GM12878 (cell line): Measurements from ENCODE around the gene GATA3. TPM values are rescaled to one million over a fixed set of nuclear protein-coding genes. Genes with fewer than 3 reads are reported as not detected.

ENCODE experiments used
- ATAC-seq: fragments of 200-7000 bp; cut with Tn5 transposase; 3 replicates; pipeline ENCODE4 v1.9.1; 2020; ENCODE audit warnings: mild to moderate bottlenecking, moderate library complexity
- BruUV-seq: library from RNA; stranded (reverse); fragments of 400-500 nt; replicated peaks from 2 replicates; lab custom pipeline; 2021; lab: Mats Ljungman, UMichigan
- CTCF ChIA-PET: fragments of 300-600 bp; sonication (Branson Sonifier 250); formaldehyde crosslinking; extraction: SDS; loops from one replicate; lab custom pipeline; 2021; ENCODE audit warnings: inconsistent platforms; lab: Yijun Ruan, JAX
- POLR2A ChIA-PET: fragments of 350-600 bp; formaldehyde crosslinking; extraction: SDS; loops from one replicate; lab custom pipeline; 2021; ENCODE audit warnings: inconsistent platforms; lab: Charles Lee
- RAD21 ChIA-PET: fragments of 300-600 bp; sonication (Branson Sonifier 250); formaldehyde crosslinking; loops from one replicate; lab custom pipeline; 2023; ENCODE audit warnings: antibody characterized with exemption; ENCODE audit not compliant: unreplicated experiment; lab: Charles Lee
- SMC1A ChIA-PET: fragments of 300-600 bp; sonication (Branson Sonifier 250); formaldehyde crosslinking; loops from one replicate; lab custom pipeline; 2023; ENCODE audit not compliant: unreplicated experiment, uncharacterized antibody; lab: Charles Lee
- DNase-seq: peaks from one replicate; pipeline ENCODE4 v3.0.0-alpha.2; 2011; ENCODE audit warnings: low read depth, low spot score
- FAIRE-seq: peaks from 3 replicates; lab custom pipeline; 2011; peaks lifted over from hg19 to GRCh38; lab: Jason Lieb, UNC
- H2AFZ ChIP-seq: 2 replicates; pipeline ENCODE4 v1.6.0; 2011; ENCODE audit warnings: low read depth, low read length, control low read depth; ENCODE audit not compliant: control insufficient read depth
- H3K27ac ChIP-seq: 2 replicates; pipeline ENCODE4 v1.5.1; 2011; ENCODE audit warnings: control low read depth; ENCODE audit not compliant: control insufficient read depth, insufficient read depth
- H3K27me3 ChIP-seq, 2 experiments: replicated peaks in 1 of 2; 2 replicates each; pipeline versions ENCODE4 v1.6.0 to v1.6.1; 2011; ENCODE audit warnings: low read length in 1 of 2; ENCODE audit not compliant: control insufficient read depth in 2 of 2, insufficient read depth in 2 of 2
- H3K36me3 ChIP-seq, 2 experiments: 2 replicates each; pipeline ENCODE4 v1.5.1; 2011; ENCODE audit warnings: low read length in 1 of 2; ENCODE audit not compliant: control insufficient read depth in 2 of 2, insufficient read depth in 2 of 2
- H3K4me1 ChIP-seq: 2 replicates; pipeline ENCODE4 v1.6.1; 2011; ENCODE audit warnings: mild to moderate bottlenecking, low read length, moderate library complexity, mixed read lengths; ENCODE audit not compliant: control insufficient read depth, insufficient read depth
- H3K4me2 ChIP-seq: 2 replicates; pipeline ENCODE4 v1.6.0; 2011; ENCODE audit warnings: control low read depth; ENCODE audit not compliant: control insufficient read depth, insufficient read depth
- H3K4me3 ChIP-seq: fragments of 200-600 bp; sonication (generic); 2 replicates; pipeline ENCODE4 v1.5.1; 2016
- H3K79me2 ChIP-seq: 2 replicates; pipeline ENCODE4 v1.6.0; 2011; ENCODE audit warnings: low read length; ENCODE audit not compliant: control insufficient read depth, insufficient read depth
- H3K9ac ChIP-seq: 2 replicates; pipeline ENCODE4 v1.8.0; 2011; ENCODE audit warnings: low read length, control low read depth, mixed read lengths; ENCODE audit not compliant: control insufficient read depth, insufficient read depth
- H3K9me3 ChIP-seq: replicated peaks from 3 replicates; pipeline ENCODE4 v1.5.1; 2011; ENCODE audit warnings: mild to moderate bottlenecking, low read length; ENCODE audit not compliant: control insufficient read depth, insufficient read depth
- H4K20me1 ChIP-seq: 2 replicates; pipeline ENCODE4 v1.6.0; 2011; ENCODE audit not compliant: control insufficient read depth, insufficient read depth
- ATF7 ChIP-seq: fragments of 450-650 bp; IDR thresholded peaks from 2 replicates; pipeline ENCODE4 v1.6.1; 2016; ENCODE audit warnings: low read depth, mild to moderate bottlenecking
- CEBPZ ChIP-seq: fragments of 150-350 bp; IDR thresholded peaks from 2 replicates; pipeline ENCODE4 v1.6.1; 2016; ENCODE audit warnings: low read depth, low read length
- MEF2B ChIP-seq: fragments of 450-650 bp; IDR thresholded peaks from 2 replicates; pipeline ENCODE4 v1.6.1; 2018; ENCODE audit warnings: mild to moderate bottlenecking, moderate library complexity; ENCODE audit not compliant: partially characterized antibody, poor library complexity, severe bottlenecking
- NFYA ChIP-seq: IDR thresholded peaks from 2 replicates; pipeline ENCODE4 v1.6.1; 2011; ENCODE audit warnings: low read depth, mild to moderate bottlenecking, low read length, improper control_type of control experiment, borderline replicate concordance
- ZNF24 ChIP-seq: fragments of 450-650 bp; IDR thresholded peaks from 2 replicates; pipeline ENCODE4 v1.6.1; 2017; ENCODE audit warnings: antibody characterized with exemption, mild to moderate bottlenecking
- WGBS: methylation state at CpG from one replicate; pipeline ENCODE4 v1.1.6; 2016; ENCODE audit warnings: low lambda C conversion rate; ENCODE audit not compliant: insufficient replicate concordance, insufficient coverage; ENCODE audit errors: missing lambda C conversion rate; 5-methylcytosine and 5-hydroxymethylcytosine counted together
- in situ Hi-C: fragments of 300-500 bp; cut with MboI; formaldehyde crosslinking; loops from 9 replicates; pipeline ENCODE4 v1.14.3; 2018; ENCODE audit warnings: mixed read lengths
- intact Hi-C: fragments of 100-400 bp; cut with micrococcal nuclease; formaldehyde crosslinking; loops from one replicate; pipeline ENCODE4 v1.14.2; 2022; ENCODE audit not compliant: unreplicated experiment
- polyA plus RNA-seq, 11 experiments: library from polyadenylated mRNA; depleted of rRNA in 4 of 11; unstranded in 6 of 11; stranded (reverse) in 5 of 11; fragments of >200 nt; fragmentation: Nextera tagmentation in 4 of 11; fragmentation: Illumina TruSeq in 1 of 11; extraction: Ambion mirVana in 4 of 11; extraction: Trizol in 1 of 11; gene quantifications; 1 replicate in 1 of 11; 2 replicates in 10 of 11; pipeline versions ENCODE4 v1.2.1 to v1.2.3, GENCODE V29; 2011 to 2016; ENCODE audit warnings: inconsistent platforms in 2 of 11, missing spikeins in 2 of 11, low read depth in 1 of 11
- total RNA-seq, 4 experiments: library from RNA; depleted of rRNA in 3 of 4; stranded (reverse); fragments of >200 nt in 3 of 4; fragmentation: Illumina TruSeq in 1 of 4; extraction: Trizol in 1 of 4; gene quantifications; 2 replicates each; pipeline versions ENCODE4 v1.2.1 to v1.2.3, GENCODE V29; 2013 to 2021
- TF ChIP-seq, protein P1 (sequence below): fragments of 450-650 bp; IDR thresholded peaks from 2 replicates; pipeline ENCODE4 v1.6.1; 2018; ENCODE audit warnings: mild to moderate bottlenecking, low read depth, moderate library complexity; ENCODE audit not compliant: partially characterized antibody

The GATA3 gene
- total and polyA plus RNA-seq, 10 of the 15 experiments (the other 5 are each of a cell fraction or from before 2014, with no cell fraction given), result 0.08 to 0.80 (median 0.29) TPM

DNA sequence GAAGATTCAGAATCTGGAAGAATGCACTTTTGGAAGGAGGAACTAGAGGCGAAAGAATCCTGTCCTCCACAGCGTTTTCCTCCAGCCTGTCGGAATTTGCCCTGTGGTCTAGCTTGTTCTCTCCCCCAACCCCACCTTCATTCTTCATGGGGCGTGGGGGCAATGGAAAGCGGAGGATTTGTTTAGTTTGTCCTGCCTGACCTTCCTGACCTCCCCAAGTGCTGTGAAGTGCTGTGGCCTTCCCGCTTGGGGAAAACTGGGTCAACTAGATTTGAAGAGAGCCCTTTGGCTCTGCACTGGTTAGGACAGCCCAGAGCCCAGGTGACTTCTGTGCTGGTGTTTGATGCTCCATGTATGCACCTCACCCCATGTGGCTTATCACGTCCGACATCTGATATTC is 49.1 kb downstream of the GATA3 start:
- ChIA-PET POLR2A (no interaction called here), CTCF (interaction anchor here (1.6 kb wide), 1 partner anchor 12 kb away, joined by 3 read pairs; no protein-coding TSS in a partner anchor), SMC1A (interaction anchor here (0.6 to 0.7 kb wide), 2 partner anchors 47 to 52 kb away, joined by 3 to 4 read pairs; no protein-coding TSS in a partner anchor), RAD21 (interaction anchor here (3.8 kb wide), 1 partner anchor 43 kb away, joined by 17 read pairs; no protein-coding TSS in a partner anchor)
- DNase-seq (no peak), FAIRE-seq (no peak), ATAC-seq (no peak)
- WGBS, result 68% methylated on average over 8 of the region's 8 CpGs
- BruUV-seq, result no TSS peak
- in situ Hi-C loops (no loop called here), intact Hi-C loops (no loop called here)
- no peaks in the 10 kb centered on the region; the same call in 2 of the 3 replicates for H3K9me3 ChIP-seq
- H3K4me2 ChIP-seq, result no peak overlapping the region
- H3K79me2 ChIP-seq, result no peaks in the 10 kb centered on the region
- H3K9ac ChIP-seq, result no peak overlapping the region
- H3K36me3 ChIP-seq, result no peaks in the 10 kb centered on the region
- no peak overlapping the region for H3K27ac ChIP-seq
- TF ChIP-seq ZNF24, result no peak
- no peak for TF ChIP-seq NFYA
- TF ChIP-seq MEF2B, result no peak
- no peak for TF ChIP-seq ATF7
- no peak for TF ChIP-seq CEBPZ
- TF ChIP-seq, protein P1, sequence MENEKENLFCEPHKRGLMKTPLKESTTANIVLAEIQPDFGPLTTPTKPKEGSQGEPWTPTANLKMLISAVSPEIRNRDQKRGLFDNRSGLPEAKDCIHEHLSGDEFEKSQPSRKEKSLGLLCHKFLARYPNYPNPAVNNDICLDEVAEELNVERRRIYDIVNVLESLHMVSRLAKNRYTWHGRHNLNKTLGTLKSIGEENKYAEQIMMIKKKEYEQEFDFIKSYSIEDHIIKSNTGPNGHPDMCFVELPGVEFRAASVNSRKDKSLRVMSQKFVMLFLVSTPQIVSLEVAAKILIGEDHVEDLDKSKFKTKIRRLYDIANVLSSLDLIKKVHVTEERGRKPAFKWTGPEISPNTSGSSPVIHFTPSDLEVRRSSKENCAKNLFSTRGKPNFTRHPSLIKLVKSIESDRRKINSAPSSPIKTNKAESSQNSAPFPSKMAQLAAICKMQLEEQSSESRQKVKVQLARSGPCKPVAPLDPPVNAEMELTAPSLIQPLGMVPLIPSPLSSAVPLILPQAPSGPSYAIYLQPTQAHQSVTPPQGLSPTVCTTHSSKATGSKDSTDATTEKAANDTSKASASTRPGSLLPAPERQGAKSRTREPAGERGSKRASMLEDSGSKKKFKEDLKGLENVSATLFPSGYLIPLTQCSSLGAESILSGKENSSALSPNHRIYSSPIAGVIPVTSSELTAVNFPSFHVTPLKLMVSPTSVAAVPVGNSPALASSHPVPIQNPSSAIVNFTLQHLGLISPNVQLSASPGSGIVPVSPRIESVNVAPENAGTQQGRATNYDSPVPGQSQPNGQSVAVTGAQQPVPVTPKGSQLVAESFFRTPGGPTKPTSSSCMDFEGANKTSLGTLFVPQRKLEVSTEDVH, result no peak
- TF ChIP-seq, all 136 proteins: peak for 0
- Histone ChIP-seq H4K20me1 (no peaks in the 10 kb centered on the region), H3K27me3 (no peaks in the 10 kb centered on the region), H3K4me3 (no peak overlapping the region), H2AFZ (no peak overlapping the region), H3K4me1 (peaks cover 12% of the 10 kb centered on the region)
